Measurements from ENCODE around the gene RSAD1.

DNA sequence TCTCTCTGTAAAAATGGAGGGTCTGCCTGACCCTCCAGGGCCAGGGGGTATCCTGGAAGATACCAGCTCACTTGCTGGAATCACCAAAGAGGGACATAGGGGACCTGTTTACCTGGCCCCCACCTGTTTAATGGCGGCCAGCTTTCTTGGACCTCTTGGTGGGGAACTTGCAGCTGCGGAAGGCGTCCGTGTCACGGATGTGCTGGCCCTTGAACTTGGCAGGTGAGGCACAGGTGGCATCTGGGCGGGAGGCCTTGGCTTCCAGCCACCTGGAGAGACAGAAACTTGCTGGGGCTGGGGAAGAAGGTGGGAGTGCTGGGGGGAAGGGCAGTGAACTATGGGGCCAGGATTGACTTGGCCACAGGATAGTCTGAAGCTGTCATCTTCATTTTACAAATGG, 13.5 kb upstream of the RSAD1 start:
- TF ChIP-seq, protein P1, sequence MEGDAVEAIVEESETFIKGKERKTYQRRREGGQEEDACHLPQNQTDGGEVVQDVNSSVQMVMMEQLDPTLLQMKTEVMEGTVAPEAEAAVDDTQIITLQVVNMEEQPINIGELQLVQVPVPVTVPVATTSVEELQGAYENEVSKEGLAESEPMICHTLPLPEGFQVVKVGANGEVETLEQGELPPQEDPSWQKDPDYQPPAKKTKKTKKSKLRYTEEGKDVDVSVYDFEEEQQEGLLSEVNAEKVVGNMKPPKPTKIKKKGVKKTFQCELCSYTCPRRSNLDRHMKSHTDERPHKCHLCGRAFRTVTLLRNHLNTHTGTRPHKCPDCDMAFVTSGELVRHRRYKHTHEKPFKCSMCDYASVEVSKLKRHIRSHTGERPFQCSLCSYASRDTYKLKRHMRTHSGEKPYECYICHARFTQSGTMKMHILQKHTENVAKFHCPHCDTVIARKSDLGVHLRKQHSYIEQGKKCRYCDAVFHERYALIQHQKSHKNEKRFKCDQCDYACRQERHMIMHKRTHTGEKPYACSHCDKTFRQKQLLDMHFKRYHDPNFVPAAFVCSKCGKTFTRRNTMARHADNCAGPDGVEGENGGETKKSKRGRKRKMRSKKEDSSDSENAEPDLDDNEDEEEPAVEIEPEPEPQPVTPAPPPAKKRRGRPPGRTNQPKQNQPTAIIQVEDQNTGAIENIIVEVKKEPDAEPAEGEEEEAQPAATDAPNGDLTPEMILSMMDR (IDR thresholded peaks at IDR 0.05; ENCODE audit: borderline replicate concordance, extremely low read depth, low read length, poor library complexity, severe bottlenecking): no peak
- TF ChIP-seq EZH2 (IDR thresholded peaks at IDR 0.05; ENCODE audit: borderline replicate concordance, low read depth, low read length, severe bottlenecking): no peak
